SK-N-SH (cell line): ENCODE data around the gene B4GALT3. TPM values are rescaled to one million over a fixed set of nuclear protein-coding genes. Genes with fewer than 3 reads are reported as not detected.

Experiments used
- CTCF ChIA-PET: fragments of 300-600, 350-600 bp; formaldehyde crosslinking; extraction: SDS; loops from one replicate; lab custom pipeline; 2021; lab: Yijun Ruan, JAX
- POLR2A ChIA-PET: fragments of 350-600 bp; sonication (Branson Sonifier 250); formaldehyde crosslinking; extraction: SDS; loops from one replicate; lab custom pipeline; 2020; ENCODE audit warnings: antibody characterized with exemption, inconsistent platforms; lab: Yijun Ruan, JAX
- DNase-seq: peaks from one replicate; pipeline ENCODE4 v3.0.0; 2012
- H2AFZ ChIP-seq: fragments of 200-600 bp; sonication (generic); 2 replicates; pipeline ENCODE4 v1.8.1; 2016; ENCODE audit warnings: antibody characterized with exemption, mild to moderate bottlenecking, low read depth
- H3F3A ChIP-seq: fragments of 200-600 bp; sonication (generic); replicated peaks from 2 replicates; pipeline ENCODE3; 2016; ENCODE audit warnings: antibody characterized with exemption, mild to moderate bottlenecking; ENCODE audit not compliant: insufficient read depth
- H3K27ac ChIP-seq, 2 experiments: fragments of 200-500 bp in 1 of 2; fragments of 200-600 bp in 1 of 2; sonication (Bioruptor generic) in 1 of 2; sonication (generic), shearing (Covaris generic) in 1 of 2; 2 replicates each; pipeline versions ENCODE4 v1.5.1 to v1.6.1; 2014 to 2016; ENCODE audit warnings: low read depth in 2 of 2, inconsistent platforms in 1 of 2, low read length in 1 of 2, mild to moderate bottlenecking in 1 of 2, mixed read lengths in 1 of 2
- H3K27me3 ChIP-seq: fragments of 200-600 bp; sonication (generic), shearing (Covaris generic); 2 replicates; pipeline ENCODE4 v1.6.1; 2016; ENCODE audit warnings: mixed run types; ENCODE audit not compliant: insufficient read depth
- H3K36me3 ChIP-seq, 2 experiments: fragments of 200-500 bp in 1 of 2; fragments of 200-600 bp in 1 of 2; sonication (Bioruptor generic) in 1 of 2; sonication (generic) in 1 of 2; replicated peaks in 1 of 2; 2 replicates each; pipeline versions ENCODE3 to v1.5.1; 2014 to 2016; ENCODE audit warnings: low read length in 1 of 2, mild to moderate bottlenecking in 1 of 2; ENCODE audit not compliant: insufficient read depth in 2 of 2, control insufficient read depth in 1 of 2
- H3K4me1 ChIP-seq, 2 experiments: fragments of 200-500 bp in 1 of 2; fragments of 200-600 bp in 1 of 2; sonication (Bioruptor generic) in 1 of 2; sonication (generic), shearing (Covaris generic) in 1 of 2; 2 replicates each; pipeline versions ENCODE4 v1.5.1 to v1.6.1; 2014 to 2016; ENCODE audit warnings: low read depth in 1 of 2, low read length in 1 of 2, mixed run types in 1 of 2; ENCODE audit not compliant: insufficient read depth in 2 of 2, control insufficient read depth in 1 of 2
- H3K4me2 ChIP-seq: fragments of 200-600 bp; sonication (generic), shearing (Covaris generic); 2 replicates; pipeline ENCODE4 v1.6.1; 2017; ENCODE audit warnings: mixed run types
- H3K4me3 ChIP-seq, 2 experiments: fragments of 200-500 bp in 1 of 2; fragments of 200-600 bp in 1 of 2; sonication (Bioruptor generic) in 1 of 2; sonication (generic), shearing (Covaris generic) in 1 of 2; 2 replicates each; pipeline versions ENCODE4 v1.5.1 to v1.8.1; 2014 to 2016; ENCODE audit warnings: low read depth in 2 of 2, inconsistent platforms in 1 of 2, low read length in 1 of 2, mild to moderate bottlenecking in 1 of 2, mixed read lengths in 1 of 2, moderate library complexity in 1 of 2
- H3K79me2 ChIP-seq: fragments of 200-600 bp; sonication (generic); 2 replicates; pipeline ENCODE4 v1.8.1; 2017; ENCODE audit warnings: mild to moderate bottlenecking; ENCODE audit not compliant: insufficient read depth
- H3K9ac ChIP-seq: fragments of 200-600 bp; sonication (generic); 2 replicates; pipeline ENCODE4 v1.6.1; 2017; ENCODE audit warnings: mixed run types
- H3K9me2 ChIP-seq: fragments of 200-600 bp; sonication (generic); 2 replicates; pipeline ENCODE4 v1.6.1; 2017; ENCODE audit warnings: mixed run types
- H3K9me3 ChIP-seq: fragments of 200-600 bp; sonication (generic); 2 replicates; pipeline ENCODE4 v1.6.1; 2017; ENCODE audit warnings: mixed run types, mild to moderate bottlenecking, moderate library complexity
- H4K20me1 ChIP-seq: fragments of 200-600 bp; sonication (generic); 2 replicates; pipeline ENCODE4 v1.6.1; 2017; ENCODE audit warnings: mild to moderate bottlenecking, mixed run types; ENCODE audit not compliant: insufficient read depth
- ELF1 ChIP-seq: IDR thresholded peaks from 2 replicates; pipeline ENCODE4 v1.4.0; 2012
- FOXM1 ChIP-seq: IDR thresholded peaks from 2 replicates; pipeline ENCODE4 v1.4.0; 2012; ENCODE audit warnings: low read depth, mild to moderate bottlenecking
- MAX ChIP-seq: IDR thresholded peaks from 2 replicates; pipeline ENCODE4 v1.4.0; 2012; ENCODE audit warnings: low read depth
- MEF2A ChIP-seq: IDR thresholded peaks from 2 replicates; pipeline ENCODE4 v1.4.0; 2012; ENCODE audit warnings: low read depth, borderline replicate concordance
- MXI1 ChIP-seq: IDR thresholded peaks from 2 replicates; pipeline ENCODE4 v1.6.1; 2012; ENCODE audit warnings: mild to moderate bottlenecking, low read depth, low read length, improper control_type of control experiment
- NRF1 ChIP-seq: IDR thresholded peaks from 2 replicates; pipeline ENCODE4 v1.6.1; 2012; ENCODE audit warnings: low read depth, mild to moderate bottlenecking, low read length
- PBX3 ChIP-seq: IDR thresholded peaks from 2 replicates; pipeline ENCODE4; 2012
- RAD21 ChIP-seq: IDR thresholded peaks from 2 replicates; pipeline ENCODE4 v1.6.1; 2012; ENCODE audit warnings: mild to moderate bottlenecking, low read length
- RCOR1 ChIP-seq: fragments of 150-350 bp; IDR thresholded peaks from 2 replicates; pipeline ENCODE4 v1.6.1; 2017; ENCODE audit warnings: antibody characterized with exemption, low read length
- RXRA ChIP-seq: IDR thresholded peaks from 2 replicates; pipeline ENCODE4 v1.4.0; 2012; ENCODE audit warnings: low read depth, mild to moderate bottlenecking, borderline replicate concordance
- SMC3 ChIP-seq: IDR thresholded peaks from 2 replicates; pipeline ENCODE4 v1.6.1; 2012; ENCODE audit warnings: low read depth, low read length, improper control_type of control experiment
- TCF12 ChIP-seq: IDR thresholded peaks from 2 replicates; pipeline ENCODE4 v1.4.0; 2012
- WGBS: methylation state at CpG from one replicate; pipeline ENCODE4 v1.1.6; 2017; ENCODE audit warnings: low lambda C conversion rate; 5-methylcytosine and 5-hydroxymethylcytosine counted together
- polyA plus RNA-seq, 3 experiments: library from polyadenylated mRNA; depleted of rRNA; stranded (reverse); fragments of >200 nt; gene quantifications; 2 replicates each; pipeline ENCODE4 v1.2.3, GENCODE V29; 2012
- TF ChIP-seq, protein P1 (sequence below): IDR thresholded peaks from 2 replicates; pipeline ENCODE4 v1.6.1; 2012; ENCODE audit warnings: mild to moderate bottlenecking, low read depth, low read length, moderate library complexity
- TF ChIP-seq, protein P2 (sequence below): fragments of 150-350 bp; IDR thresholded peaks from 2 replicates; pipeline ENCODE4 v1.6.1; 2017; ENCODE audit warnings: antibody characterized with exemption, low read length, low read depth, borderline replicate concordance

B4GALT3 gene
- polyA plus RNA-seq, 1 of the 3 experiments (the other 2 are of a cell fraction): 56.5 TPM

GRCh38 chr1:161159913-161160243 lies 17.4 kb downstream of the B4GALT3 start:
- peaks cover 26% of the 10 kb centered on the region for H3K79me2 ChIP-seq
- H3K4me3 ChIP-seq: peak overlapping the region; percentile 89 to 92
- H3F3A ChIP-seq: peaks cover 13% of the 10 kb centered on the region
- no peaks in the 10 kb centered on the region for H3K9me2 ChIP-seq
- ChIA-PET CTCF (no interaction called here), POLR2A (no interaction called here)
- no peak for DNase-seq
- TF ChIP-seq MAX: no peak
- TF ChIP-seq ELF1: no peak
- no peak for TF ChIP-seq MXI1
- TF ChIP-seq RXRA: no peak
- TF ChIP-seq RCOR1: no peak
- TF ChIP-seq, protein P1, sequence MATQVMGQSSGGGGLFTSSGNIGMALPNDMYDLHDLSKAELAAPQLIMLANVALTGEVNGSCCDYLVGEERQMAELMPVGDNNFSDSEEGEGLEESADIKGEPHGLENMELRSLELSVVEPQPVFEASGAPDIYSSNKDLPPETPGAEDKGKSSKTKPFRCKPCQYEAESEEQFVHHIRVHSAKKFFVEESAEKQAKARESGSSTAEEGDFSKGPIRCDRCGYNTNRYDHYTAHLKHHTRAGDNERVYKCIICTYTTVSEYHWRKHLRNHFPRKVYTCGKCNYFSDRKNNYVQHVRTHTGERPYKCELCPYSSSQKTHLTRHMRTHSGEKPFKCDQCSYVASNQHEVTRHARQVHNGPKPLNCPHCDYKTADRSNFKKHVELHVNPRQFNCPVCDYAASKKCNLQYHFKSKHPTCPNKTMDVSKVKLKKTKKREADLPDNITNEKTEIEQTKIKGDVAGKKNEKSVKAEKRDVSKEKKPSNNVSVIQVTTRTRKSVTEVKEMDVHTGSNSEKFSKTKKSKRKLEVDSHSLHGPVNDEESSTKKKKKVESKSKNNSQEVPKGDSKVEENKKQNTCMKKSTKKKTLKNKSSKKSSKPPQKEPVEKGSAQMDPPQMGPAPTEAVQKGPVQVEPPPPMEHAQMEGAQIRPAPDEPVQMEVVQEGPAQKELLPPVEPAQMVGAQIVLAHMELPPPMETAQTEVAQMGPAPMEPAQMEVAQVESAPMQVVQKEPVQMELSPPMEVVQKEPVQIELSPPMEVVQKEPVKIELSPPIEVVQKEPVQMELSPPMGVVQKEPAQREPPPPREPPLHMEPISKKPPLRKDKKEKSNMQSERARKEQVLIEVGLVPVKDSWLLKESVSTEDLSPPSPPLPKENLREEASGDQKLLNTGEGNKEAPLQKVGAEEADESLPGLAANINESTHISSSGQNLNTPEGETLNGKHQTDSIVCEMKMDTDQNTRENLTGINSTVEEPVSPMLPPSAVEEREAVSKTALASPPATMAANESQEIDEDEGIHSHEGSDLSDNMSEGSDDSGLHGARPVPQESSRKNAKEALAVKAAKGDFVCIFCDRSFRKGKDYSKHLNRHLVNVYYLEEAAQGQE: no peak
- TF ChIP-seq TCF12: no peak
- TF ChIP-seq NRF1: no peak
- TF ChIP-seq, protein P2, sequence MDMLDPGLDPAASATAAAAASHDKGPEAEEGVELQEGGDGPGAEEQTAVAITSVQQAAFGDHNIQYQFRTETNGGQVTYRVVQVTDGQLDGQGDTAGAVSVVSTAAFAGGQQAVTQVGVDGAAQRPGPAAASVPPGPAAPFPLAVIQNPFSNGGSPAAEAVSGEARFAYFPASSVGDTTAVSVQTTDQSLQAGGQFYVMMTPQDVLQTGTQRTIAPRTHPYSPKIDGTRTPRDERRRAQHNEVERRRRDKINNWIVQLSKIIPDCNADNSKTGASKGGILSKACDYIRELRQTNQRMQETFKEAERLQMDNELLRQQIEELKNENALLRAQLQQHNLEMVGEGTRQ: no peak
- TF ChIP-seq MEF2A: no peak
- no peak for TF ChIP-seq RAD21
- TF ChIP-seq SMC3: no peak
- no peak for TF ChIP-seq FOXM1
- no peak for TF ChIP-seq PBX3
- H3K27me3 ChIP-seq: no peaks in the 10 kb centered on the region
- 6% methylated on average over 9 of the region's 11 CpGs for WGBS
- peaks cover 15 to 61% of the 10 kb centered on the region in 2 experiments for H3K36me3 ChIP-seq
- H3K4me2 ChIP-seq: peak overlapping the region; percentile 77
- no peaks in the 10 kb centered on the region for H3K9me3 ChIP-seq
- H3K9ac ChIP-seq: peak overlapping the region; percentile 90
- peak overlapping the region; percentile 84 for H2AFZ ChIP-seq
- H3K4me1 ChIP-seq: peaks cover 0 to 28% of the 10 kb centered on the region in 2 experiments; a peak in 3 of 4 replicates
- H3K27ac ChIP-seq: peak overlapping the region; percentile 77 to 91
- no peaks in the 10 kb centered on the region for H4K20me1 ChIP-seq
